OCI-LY7 (cell line): ENCODE data around the gene B2M. TPM values are rescaled to one million over a fixed set of nuclear protein-coding genes. Genes with fewer than 3 reads are reported as not detected.
"Not testable (repeated sequence)": the region's sequence is repeated elsewhere in the genome, so short reads cannot be mapped to it uniquely, and the experiment has no call there.

Experiments
- BruUV-seq: library from RNA; stranded (reverse); fragments of 400-500 nt; replicated peaks from 2 replicates; lab custom pipeline; 2021; lab: Mats Ljungman, UMichigan
- CTCF ChIA-PET: fragments of 300-600 bp; sonication (Branson Sonifier 250); formaldehyde crosslinking; loops from one replicate; lab custom pipeline; 2022; ENCODE audit warnings: antibody characterized with exemption; ENCODE audit not compliant: unreplicated experiment; lab: Charles Lee
- POLR2A ChIA-PET: fragments of 300-600 bp; sonication (Branson Sonifier 250); formaldehyde crosslinking; loops from one replicate; lab custom pipeline; 2022; ENCODE audit warnings: antibody characterized with exemption; lab: Charles Lee
- DNase-seq: peaks from one replicate; pipeline ENCODE4 v3.0.0-alpha.2; 2015; ENCODE audit warnings: low spot score
- H2AFZ ChIP-seq: fragments of 200-600 bp; sonication (generic), shearing (Covaris generic); 2 replicates; pipeline ENCODE4 v1.6.1; 2014; ENCODE audit warnings: mild to moderate bottlenecking, antibody characterized with exemption, low read length, moderate library complexity
- H3K27ac ChIP-seq: fragments of 200-600 bp; sonication (generic); 2 replicates; pipeline ENCODE4 v1.5.1; 2014; ENCODE audit warnings: mixed run types, low read depth, mild to moderate bottlenecking, moderate library complexity, low read length, inconsistent platforms; ENCODE audit not compliant: poor library complexity, severe bottlenecking
- H3K36me3 ChIP-seq: fragments of 200-600 bp; sonication (generic); 2 replicates; pipeline ENCODE4 v1.6.1; 2014; ENCODE audit warnings: mild to moderate bottlenecking, antibody characterized with exemption, low read length, moderate library complexity, mixed read lengths; ENCODE audit not compliant: insufficient read depth
- H3K4me1 ChIP-seq: fragments of 200-600 bp; sonication (generic); 2 replicates; pipeline ENCODE4 v1.5.1; 2014; ENCODE audit warnings: mild to moderate bottlenecking, low read length; ENCODE audit not compliant: insufficient read depth, poor library complexity, severe bottlenecking
- H3K4me2 ChIP-seq: fragments of 200-600 bp; sonication (generic); 2 replicates; pipeline ENCODE4 v1.6.1; 2014; ENCODE audit warnings: mild to moderate bottlenecking, low read length
- H3K4me3 ChIP-seq: fragments of 200-600 bp; sonication (generic); 2 replicates; pipeline ENCODE4 v1.5.1; 2014; ENCODE audit warnings: mild to moderate bottlenecking, low read depth, low read length; ENCODE audit not compliant: poor library complexity, severe bottlenecking
- H3K79me2 ChIP-seq: fragments of 200-600 bp; sonication (generic); 2 replicates; pipeline ENCODE4 v1.6.1; 2016; ENCODE audit warnings: low read depth, mild to moderate bottlenecking, low read length, moderate library complexity, mixed read lengths; ENCODE audit not compliant: insufficient read depth
- H3K9me2 ChIP-seq: fragments of 200-600 bp; sonication (generic); 2 replicates; pipeline ENCODE4 v1.6.1; 2016; ENCODE audit warnings: mild to moderate bottlenecking, low read length, mixed read lengths; ENCODE audit not compliant: insufficient read depth
- H3K9me3 ChIP-seq: fragments of 200-600 bp; sonication (generic); 2 replicates; pipeline ENCODE4 v1.6.1; 2014; ENCODE audit warnings: mild to moderate bottlenecking, mixed run types, low read length, mixed read lengths
- H4K20me1 ChIP-seq: fragments of 200-600 bp; sonication (generic); 2 replicates; pipeline ENCODE4 v1.6.1; 2014; ENCODE audit warnings: mild to moderate bottlenecking, antibody characterized with exemption, low read length, moderate library complexity, mixed read lengths; ENCODE audit not compliant: insufficient read depth
- EZH2phosphoT487 ChIP-seq: fragments of 200-600 bp; sonication (generic); IDR thresholded peaks from 2 replicates; pipeline ENCODE4 v1.6.1; 2018; ENCODE audit warnings: low read depth, borderline replicate concordance, mild to moderate bottlenecking, mixed run types, antibody characterized with exemption, low read length, moderate library complexity, mixed read lengths
- intact Hi-C: fragments of 100-400 bp; cut with micrococcal nuclease; formaldehyde crosslinking; loops from one replicate; pipeline ENCODE4 v1.10.0; 2022; ENCODE audit not compliant: unreplicated experiment
- total RNA-seq, 2 experiments: library from RNA; depleted of rRNA in 1 of 2; stranded (reverse); fragments of >200 nt in 1 of 2; shearing (Covaris generic) in 1 of 2; gene quantifications; 2 replicates each; pipeline ENCODE4 v1.2.3, GENCODE V29; 2014 to 2022
- TF ChIP-seq, protein P1 (sequence below): fragments of 200-600 bp; sonication (generic); conservative IDR thresholded peaks from 2 replicates; pipeline ENCODE4 v1.5.1; 2014; ENCODE audit warnings: mild to moderate bottlenecking, antibody characterized with exemption, low read length, moderate library complexity, mixed read lengths

Gene B2M
- total RNA-seq, 2 experiments from 2014 or later = 1,161 to 1,738 TPM

DNA sequence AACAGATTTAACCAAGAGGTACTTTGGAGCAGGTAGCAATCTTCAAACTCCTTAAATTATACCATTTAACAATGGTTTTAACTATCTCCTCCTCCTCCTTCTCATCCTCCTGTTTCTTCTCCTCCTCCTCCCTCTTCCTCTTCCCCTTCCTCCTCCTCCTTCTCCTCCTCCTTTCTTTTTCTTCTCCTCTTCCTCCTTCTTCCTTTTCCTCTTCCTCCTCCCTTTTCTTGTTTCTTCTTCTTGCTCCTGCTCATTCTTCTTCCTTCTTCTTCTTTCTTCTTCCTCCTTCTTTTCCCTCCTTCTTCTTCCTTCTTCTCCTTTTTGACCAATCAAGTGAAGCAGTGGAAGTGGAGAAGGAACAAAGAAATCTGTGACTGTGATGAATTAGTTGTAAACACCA is 14.3 kb upstream of the B2M start:
- POLR2A ChIA-PET = no interaction called here
- H3K4me1 ChIP-seq = no peaks in the 10 kb centered on the region
- BruUV-seq = no TSS peak

DNA sequence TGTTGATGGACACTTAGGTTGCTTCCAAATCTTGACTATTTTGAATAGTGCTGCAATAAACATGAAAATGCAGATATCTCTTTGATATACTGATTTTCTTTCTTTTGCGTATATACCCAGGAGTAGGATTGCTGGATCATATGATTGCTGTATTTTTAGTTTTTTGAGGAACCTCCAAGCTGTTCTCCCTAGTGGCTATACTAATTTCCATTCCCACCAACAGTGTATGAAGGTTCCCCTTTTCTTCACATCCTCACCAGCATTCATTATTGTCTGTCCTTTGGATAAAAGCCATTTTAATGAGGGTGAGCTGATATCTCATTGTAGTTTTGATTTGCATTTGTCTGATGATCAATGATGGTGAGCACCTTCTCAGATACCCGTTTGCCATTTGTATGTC is 12.7 kb upstream of the B2M start:
- no TSS peak for BruUV-seq
- TF ChIP-seq EZH2phosphoT487 = no peak
- Histone ChIP-seq H3K4me1 (no peaks in the 10 kb centered on the region), H3K79me2 (no peaks in the 10 kb centered on the region), H3K9me2 (no peaks in the 10 kb centered on the region), H4K20me1 (no peaks in the 10 kb centered on the region), H3K4me3 (no peak overlapping the region), H3K9me3 (0 out of 2 replicates have a peak, but pooled peaks cover 5% of the 10 kb centered on the region), H3K4me2 (no peak overlapping the region), H3K36me3 (no peaks in the 10 kb centered on the region), H3K27ac (no peak overlapping the region), H2AFZ (no peak overlapping the region)
- no peak for DNase-seq
- ChIA-PET CTCF (no interaction called here), POLR2A (no interaction called here)
- intact Hi-C loops = no loop called here

More for the DNA sequence above, 14.3 kb upstream of the B2M start:
- Histone ChIP-seq H2AFZ (no peak overlapping the region), H3K4me2 (no peak overlapping the region), H3K9me3 (0 out of 2 replicates have a peak, but pooled peaks cover 5% of the 10 kb centered on the region), H3K4me3 (no peak overlapping the region), H3K36me3 (no peaks in the 10 kb centered on the region), H4K20me1 (no peaks in the 10 kb centered on the region), H3K27ac (no peak overlapping the region), H3K79me2 (no peaks in the 10 kb centered on the region), H3K9me2 (no peaks in the 10 kb centered on the region)
- no peak for DNase-seq
- intact Hi-C loops = no loop called here
- CTCF ChIA-PET = no interaction called here
- TF ChIP-seq, protein P1, sequence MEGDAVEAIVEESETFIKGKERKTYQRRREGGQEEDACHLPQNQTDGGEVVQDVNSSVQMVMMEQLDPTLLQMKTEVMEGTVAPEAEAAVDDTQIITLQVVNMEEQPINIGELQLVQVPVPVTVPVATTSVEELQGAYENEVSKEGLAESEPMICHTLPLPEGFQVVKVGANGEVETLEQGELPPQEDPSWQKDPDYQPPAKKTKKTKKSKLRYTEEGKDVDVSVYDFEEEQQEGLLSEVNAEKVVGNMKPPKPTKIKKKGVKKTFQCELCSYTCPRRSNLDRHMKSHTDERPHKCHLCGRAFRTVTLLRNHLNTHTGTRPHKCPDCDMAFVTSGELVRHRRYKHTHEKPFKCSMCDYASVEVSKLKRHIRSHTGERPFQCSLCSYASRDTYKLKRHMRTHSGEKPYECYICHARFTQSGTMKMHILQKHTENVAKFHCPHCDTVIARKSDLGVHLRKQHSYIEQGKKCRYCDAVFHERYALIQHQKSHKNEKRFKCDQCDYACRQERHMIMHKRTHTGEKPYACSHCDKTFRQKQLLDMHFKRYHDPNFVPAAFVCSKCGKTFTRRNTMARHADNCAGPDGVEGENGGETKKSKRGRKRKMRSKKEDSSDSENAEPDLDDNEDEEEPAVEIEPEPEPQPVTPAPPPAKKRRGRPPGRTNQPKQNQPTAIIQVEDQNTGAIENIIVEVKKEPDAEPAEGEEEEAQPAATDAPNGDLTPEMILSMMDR = no peak
- no peak for TF ChIP-seq EZH2phosphoT487

DNA sequence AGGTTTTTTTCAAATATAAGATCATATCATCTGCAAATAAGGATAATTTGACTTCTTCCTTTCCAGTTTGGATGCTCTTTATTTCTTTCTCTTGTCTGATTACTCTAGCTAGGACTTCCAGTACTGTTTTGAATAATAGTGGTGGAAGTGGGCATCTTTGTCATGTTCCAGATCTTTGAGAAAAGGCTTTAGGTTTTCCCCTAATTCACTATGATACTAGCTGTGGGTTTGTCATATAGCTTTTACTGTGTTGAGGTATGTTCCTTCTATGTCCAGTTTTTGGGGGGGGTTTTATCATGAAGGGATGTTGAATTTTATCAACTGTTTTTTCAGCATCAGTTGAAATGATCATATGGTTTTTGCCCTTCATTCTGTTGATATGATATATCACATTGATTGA is 10.6 kb upstream of the B2M start:
- H3K9me2 ChIP-seq, BruUV-seq, H4K20me1 ChIP-seq, H3K79me2 ChIP-seq, H3K27ac ChIP-seq, H2AFZ ChIP-seq, DNase-seq, H3K36me3 ChIP-seq, H3K4me2 ChIP-seq, H3K4me3 ChIP-seq, H3K9me3 ChIP-seq, CTCF ChIA-PET, intact Hi-C loops, H3K4me1 ChIP-seq: not testable (repeated sequence)
- POLR2A ChIA-PET = interaction anchor here (2.2 kb wide), 1 partner anchor 33 kb away, joined by 6 read pairs; no protein-coding TSS in a partner anchor
